ENCODE data around the gene CREG1. TPM values are rescaled to one million over a fixed set of nuclear protein-coding genes. Genes with fewer than 3 reads are reported as not detected.

CREG1 gene
- total and polyA plus RNA-seq, 2 experiments from 2014 or later, result 21.2 to 42.7 TPM

- Histone ChIP-seq H3F3A (replicated peaks; ENCODE audit: low read depth) (no peaks in the 10 kb centered on the region), H3K79me2 (replicated peaks; ENCODE audit: insufficient read depth) (no peaks in the 10 kb centered on the region), H3K27me3 (ENCODE audit: insufficient read depth) (no peaks in the 10 kb centered on the region), H3K9me2 (ENCODE audit: insufficient read depth) (peaks cover 9% of the 10 kb centered on the region; the same call in 1 of the 2 replicates), H3K4me2 (no peak overlapping the region), H3K4me1 (ENCODE audit: insufficient read depth) (no peaks in the 10 kb centered on the region), H3K4me3 (no peak overlapping the region), H3K27ac (ENCODE audit: low read depth) (no peak overlapping the region), H4K20me1 (replicated peaks; ENCODE audit: insufficient read depth) (no peaks in the 10 kb centered on the region), H3K36me3 (ENCODE audit: insufficient read depth) (no peaks in the 10 kb centered on the region), H2AFZ (peak overlapping the region; percentile 15)
- Mint-ChIP-seq H3K4me3 (no peak overlapping the region), H3K27me3 (ENCODE audit: insufficient read depth, low read depth, poor library complexity) (no peaks in the 10 kb centered on the region), H3K27ac (no peak overlapping the region), H3K9me3 (no peaks in the 10 kb centered on the region), H3K4me1 (peaks cover 11% of the 10 kb centered on the region), H3K36me3 (ENCODE audit: low read depth) (no peaks in the 10 kb centered on the region)
- TF ChIP-seq CREB1 (CRISPR knock-in tag; IDR thresholded peaks at IDR 0.05; ENCODE audit: low read depth) (no peak), JUNB (IDR thresholded peaks at IDR 0.05; ENCODE audit: unreplicated experiment) (no peak), ETS1 (IDR thresholded peaks at IDR 0.05) (no peak), REST (IDR thresholded peaks at IDR 0.05; ENCODE audit: unreplicated experiment) (no peak), EZH2 (IDR thresholded peaks at IDR 0.05; ENCODE audit: low read depth, unreplicated experiment) (no peak), STAT1 (IDR thresholded peaks at IDR 0.05; ENCODE audit: unreplicated experiment) (no peak)
- DNase-seq (ENCODE audit: low spot score) (no peak), ATAC-seq (no peak)
These were observed 41.4 kb downstream of the CREG1 start for GRCh38 chr1:167512046-167512654.

- H3K4me2 ChIP-seq, result no peak overlapping the region
- no peak for DNase-seq (ENCODE audit: low spot score)
- TF ChIP-seq CTCF (conservative IDR thresholded peaks at IDR 0.05; ENCODE audit: low read depth in 2 of 2), result no peak
- TF ChIP-seq ZNF331 (CRISPR knock-in tag; IDR thresholded peaks at IDR 0.05; ENCODE audit: low read depth), result no peak
- no peak for TF ChIP-seq EZH2phosphoT487 (IDR thresholded peaks at IDR 0.05; ENCODE audit: unreplicated experiment)
- TF ChIP-seq ZNF114 (CRISPR knock-in tag; IDR thresholded peaks at IDR 0.05), result no peak
- no peak for TF ChIP-seq EZH2 (IDR thresholded peaks at IDR 0.05; ENCODE audit: low read depth, unreplicated experiment)
- TF ChIP-seq CREB1 (CRISPR knock-in tag; IDR thresholded peaks at IDR 0.05; ENCODE audit: low read depth), result no peak
These were observed 42.1 kb downstream of the CREG1 start for GRCh38 chr1:167511374-167511986.

More at GRCh38 chr1:167511374-167511986, 42.1 kb downstream of the CREG1 start:
- Histone ChIP-seq H3K79me2 (replicated peaks; ENCODE audit: insufficient read depth) (no peaks in the 10 kb centered on the region), H3K9me2 (ENCODE audit: insufficient read depth) (peaks cover 9% of the 10 kb centered on the region; the same call in 1 of the 2 replicates), H3K4me3 (no peak overlapping the region), H4K20me1 (replicated peaks; ENCODE audit: insufficient read depth) (no peaks in the 10 kb centered on the region), H3F3A (replicated peaks; ENCODE audit: low read depth) (no peaks in the 10 kb centered on the region), H3K27ac (ENCODE audit: low read depth) (no peak overlapping the region), H2AFZ (peak overlapping the region; percentile 15), H3K4me1 (ENCODE audit: insufficient read depth) (no peaks in the 10 kb centered on the region), H3K36me3 (ENCODE audit: insufficient read depth) (no peaks in the 10 kb centered on the region), H3K27me3 (ENCODE audit: insufficient read depth) (no peaks in the 10 kb centered on the region)
- no peaks in the 10 kb centered on the region for H3K9me3 Mint-ChIP-seq
- no peaks in the 10 kb centered on the region for H3K36me3 Mint-ChIP-seq (ENCODE audit: low read depth)
- peaks cover 11% of the 10 kb centered on the region for H3K4me1 Mint-ChIP-seq
- H3K4me3 Mint-ChIP-seq, result no peak overlapping the region
- ATAC-seq, result no peak
- no peak overlapping the region for H3K27ac Mint-ChIP-seq
- H3K27me3 Mint-ChIP-seq (ENCODE audit: insufficient read depth, low read depth, poor library complexity), result no peaks in the 10 kb centered on the region

Measured in GM23338 (cell line).